Mesodermal cell (in vitro differentiated cells): ENCODE results near the gene KRT79.

Experiments used
- H3K27ac ChIP-seq: 2 replicates; pipeline ENCODE4 v1.7.0; 2013; ENCODE audit warnings: mild to moderate bottlenecking, low read depth, low read length, moderate library complexity; ENCODE audit not compliant: severe bottlenecking
- H3K36me3 ChIP-seq: 2 replicates; pipeline ENCODE4 v1.7.1; 2013; ENCODE audit warnings: mild to moderate bottlenecking, low read length, moderate library complexity; ENCODE audit not compliant: control insufficient read depth, insufficient read depth
- H3K4me1 ChIP-seq: one replicate; pipeline ENCODE4 v1.7.1; 2013; ENCODE audit warnings: mild to moderate bottlenecking, low read length; ENCODE audit not compliant: insufficient read depth, control insufficient read depth, poor library complexity, severe bottlenecking
- H3K4me3 ChIP-seq: 2 replicates; pipeline ENCODE4 v1.7.0; 2013; ENCODE audit warnings: low read length, control low read depth, mild to moderate bottlenecking; ENCODE audit not compliant: insufficient read depth, poor library complexity, severe bottlenecking; ENCODE audit errors: extremely low read depth
- H3K9me3 ChIP-seq: 2 replicates; pipeline ENCODE4 v1.7.1; 2013; ENCODE audit warnings: mild to moderate bottlenecking, low read length, moderate library complexity; ENCODE audit not compliant: control insufficient read depth
- WGBS, 2 experiments: methylation state at CpG; one replicate each; pipeline ENCODE4 v1.1.5; 2013; ENCODE audit warnings: missing lambda C conversion rate in 2 of 2; ENCODE audit not compliant: insufficient coverage in 2 of 2; 5-methylcytosine and 5-hydroxymethylcytosine counted together

The KRT79 gene

GRCh38 chr12:52839436-52840105 is 5.5 kb upstream of the KRT79 start:
- no peaks in the 10 kb centered on the region for H3K9me3 ChIP-seq
- H3K4me3 ChIP-seq = no peak overlapping the region
- no peak overlapping the region for H3K27ac ChIP-seq
- WGBS, 2 experiments = 87 to 88% methylated on average over 16 to 17 of the region's 18 CpGs
- peaks cover 21% of the 10 kb centered on the region for H3K4me1 ChIP-seq
- no peaks in the 10 kb centered on the region for H3K36me3 ChIP-seq

DNA sequence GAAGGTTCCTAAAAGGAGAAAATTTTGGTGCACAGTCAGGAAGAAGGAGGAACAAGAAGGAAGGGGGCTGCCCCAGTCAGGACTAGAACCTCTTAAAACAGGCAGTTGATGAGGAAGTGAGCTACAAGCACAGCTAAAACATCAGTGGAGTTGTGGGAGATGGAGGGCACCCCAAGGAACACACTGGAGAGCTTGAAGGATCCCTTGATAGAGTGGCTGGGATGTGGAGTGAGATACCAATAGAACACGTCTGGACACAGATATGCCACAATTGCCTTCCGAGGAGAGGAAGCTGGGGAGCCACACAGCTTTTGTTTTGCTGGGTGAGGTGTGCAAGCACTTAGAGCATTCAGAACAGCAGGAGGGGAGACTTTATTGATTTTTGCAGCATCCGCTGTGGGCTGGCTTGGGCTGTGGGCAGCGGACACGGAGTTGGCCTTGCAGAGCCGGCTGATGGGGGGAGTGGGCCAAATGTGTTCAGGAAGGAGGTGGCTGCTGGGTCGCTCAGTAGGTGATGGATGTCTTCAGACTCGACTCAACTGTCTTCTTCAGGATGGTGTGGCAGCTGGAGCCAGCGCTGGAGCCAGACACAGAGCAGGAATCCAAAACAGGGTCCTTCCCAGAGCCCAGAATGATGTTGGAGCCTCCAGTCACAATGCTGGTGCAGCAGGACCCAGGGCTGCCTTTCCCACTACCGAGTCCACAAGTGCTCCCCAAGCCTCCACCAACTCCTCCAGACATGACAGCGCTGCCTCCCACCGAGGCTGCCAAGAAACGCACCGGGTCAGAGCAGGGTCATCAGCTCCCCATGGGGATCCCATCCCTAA is 4.7 kb upstream of the KRT79 start:
- Histone ChIP-seq H3K36me3 (no peaks in the 10 kb centered on the region), H3K9me3 (no peaks in the 10 kb centered on the region), H3K4me1 (peaks cover 21% of the 10 kb centered on the region), H3K27ac (no peak overlapping the region), H3K4me3 (no peak overlapping the region)
- WGBS, 2 experiments = 77 to 87% methylated on average over 6 to 8 of the region's 14 CpGs

DNA sequence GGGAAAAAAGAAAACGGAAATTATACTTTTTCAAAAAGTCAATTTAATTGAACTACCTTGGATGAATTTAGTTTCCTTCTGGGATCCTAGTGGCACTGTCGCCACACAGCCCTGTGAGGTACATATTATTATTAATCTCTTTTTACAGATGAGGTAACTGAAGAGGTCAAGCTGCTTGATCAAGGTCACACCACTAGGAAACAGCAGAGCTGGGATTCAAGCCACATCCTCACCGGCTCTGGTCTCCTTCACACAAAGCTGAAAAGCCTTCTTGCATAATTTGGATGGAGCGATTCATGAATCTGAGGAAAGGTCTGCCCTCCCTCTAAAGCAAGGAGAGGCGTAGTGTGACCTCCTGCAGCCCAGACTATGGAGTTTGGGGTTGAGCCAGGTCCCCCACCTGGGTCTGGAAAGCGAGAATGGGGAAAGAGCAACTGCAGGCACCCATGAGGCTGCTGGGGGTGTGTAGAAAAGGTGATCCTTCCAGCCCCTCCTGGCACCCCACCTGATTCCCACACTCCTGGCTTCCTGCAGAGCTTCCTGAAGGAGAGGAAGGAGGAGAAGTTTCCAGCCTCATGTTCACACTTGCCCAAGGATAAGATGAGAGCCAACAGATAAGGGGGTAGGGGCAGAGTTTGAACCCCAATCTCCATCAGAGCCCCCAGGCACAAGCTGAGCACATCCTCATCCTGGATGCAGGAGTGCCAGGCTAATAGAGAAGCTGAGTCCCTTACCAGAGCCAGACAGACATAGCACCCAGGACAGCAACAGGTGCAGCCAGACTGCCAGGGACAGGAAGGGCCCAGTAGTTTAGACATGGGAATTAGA is 3.9 kb upstream of the KRT79 start:
- Histone ChIP-seq H3K4me3 (no peak overlapping the region), H3K27ac (no peak overlapping the region), H3K4me1 (peaks cover 21% of the 10 kb centered on the region), H3K9me3 (no peaks in the 10 kb centered on the region), H3K36me3 (no peaks in the 10 kb centered on the region)
- 93 to 100% methylated on average over 2 to 3 of the region's 6 CpGs for WGBS, 2 experiments

DNA sequence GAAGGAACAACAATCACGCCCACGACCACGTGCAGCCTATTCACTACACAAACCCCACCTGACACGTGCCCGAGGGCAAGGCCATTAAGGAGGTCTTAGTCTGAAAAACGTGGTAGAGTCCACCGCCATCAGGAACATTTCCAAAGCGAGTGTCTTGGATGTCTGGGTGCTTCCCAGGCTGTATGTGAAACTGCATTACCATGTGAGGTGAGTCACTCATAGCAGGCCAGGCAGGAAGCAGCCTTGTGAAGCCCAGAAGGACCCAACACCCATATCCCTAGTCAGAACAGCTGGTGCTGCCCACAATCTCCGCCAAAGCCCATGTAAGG is 3.3 kb upstream of the KRT79 start:
- 74 to 81% methylated on average over 5 to 7 of the region's 9 CpGs for WGBS, 2 experiments
- no peaks in the 10 kb centered on the region for H3K9me3 ChIP-seq
- H3K27ac ChIP-seq = no peak overlapping the region

GRCh38 chr12:52836491-52837412 is 2.6 kb upstream of the KRT79 start:
- no peaks in the 10 kb centered on the region for H3K9me3 ChIP-seq
- 91 to 93% methylated on average over 7 of the region's 9 CpGs for WGBS, 2 experiments
- H3K36me3 ChIP-seq = no peaks in the 10 kb centered on the region
- H3K27ac ChIP-seq = peak overlapping the region; percentile 29
- H3K4me1 ChIP-seq = peaks cover 21% of the 10 kb centered on the region
- H3K4me3 ChIP-seq = no peak overlapping the region

More for the DNA sequence above, 3.3 kb upstream of the KRT79 start:
- peaks cover 21% of the 10 kb centered on the region for H3K4me1 ChIP-seq
- no peaks in the 10 kb centered on the region for H3K36me3 ChIP-seq
- no peak overlapping the region for H3K4me3 ChIP-seq

GRCh38 chr12:52836042-52836466 is 1.9 kb upstream of the KRT79 start:
- Histone ChIP-seq H3K4me3 (no peak overlapping the region), H3K4me1 (peaks cover 21% of the 10 kb centered on the region), H3K9me3 (no peaks in the 10 kb centered on the region), H3K36me3 (no peaks in the 10 kb centered on the region), H3K27ac (peak overlapping the region; percentile 29)
- 92% methylated on average over 5 of the region's 7 CpGs for WGBS, 2 experiments

- Histone ChIP-seq H3K27ac (no peak overlapping the region), H3K36me3 (no peaks in the 10 kb centered on the region), H3K9me3 (no peaks in the 10 kb centered on the region), H3K4me1 (peaks cover 21% of the 10 kb centered on the region), H3K4me3 (no peak overlapping the region)
- WGBS, 2 experiments = 92 to 96% methylated on average over 9 to 10 of the region's 15 CpGs
Measured at GRCh38 chr12:52835271-52836041, 1.3 kb upstream of the KRT79 start.

- H3K4me1 ChIP-seq = peaks cover 21% of the 10 kb centered on the region
- H3K27ac ChIP-seq = no peak overlapping the region
- H3K36me3 ChIP-seq = no peaks in the 10 kb centered on the region
- WGBS, 2 experiments = 86 to 90% methylated on average over 3 to 4 of the region's 4 CpGs
- no peaks in the 10 kb centered on the region for H3K9me3 ChIP-seq
- H3K4me3 ChIP-seq = no peak overlapping the region
Measured at GRCh38 chr12:52834727-52835001, 553 bp upstream of the KRT79 start.

- Histone ChIP-seq H3K4me3 (no peak overlapping the region), H3K27ac (no peak overlapping the region), H3K36me3 (no peaks in the 10 kb centered on the region), H3K4me1 (peaks cover 21% of the 10 kb centered on the region), H3K9me3 (no peaks in the 10 kb centered on the region)
- WGBS, 2 experiments = 94 to 96% methylated on average over 17 to 19 of the region's 20 CpGs
Measured at GRCh38 chr12:52832985-52833905, 866 bp downstream of the KRT79 start.
